Measurements from ENCODE around the gene TFPT. TPM values are rescaled to one million over a fixed set of nuclear protein-coding genes. Genes with fewer than 3 reads are reported as not detected.

The TFPT gene
- total RNA-seq, 3 donors from 2014 or later (not counting 1 experiment from before 2014, with no cell fraction given): 14.1 to 14.4 (median 14.2) TPM

- Mint-ChIP-seq H3K36me3 (peaks cover 7% of the 10 kb centered on the region), H3K9me3 (no peaks in the 10 kb centered on the region), H3K4me3 (no peak overlapping the region), H3K27me3 (ENCODE audit: low read depth in 2 of 2) (no peaks in the 10 kb centered on the region), H3K4me1 (peaks cover 5 to 20% of the 10 kb centered on the region in 2 donors), H3K27ac (no peak overlapping the region)
- ATAC-seq (no peak), DNase-seq (no peak)
- Histone ChIP-seq H3K9me3 (ENCODE audit: control insufficient read depth, insufficient read depth, low read length) (no peaks in the 10 kb centered on the region), H3K27me3 (ENCODE audit: control insufficient read depth, insufficient read depth, low read length) (no peaks in the 10 kb centered on the region), H3K36me3 (ENCODE audit: control insufficient read depth, insufficient read depth, low read length) (peaks cover 87% of the 10 kb centered on the region), H3K4me3 (ENCODE audit: low read length) (no peak overlapping the region), H3K4me1 (ENCODE audit: control insufficient read depth, insufficient read depth, low read length) (peaks cover 4% of the 10 kb centered on the region), H3K27ac (ENCODE audit: low read length) (no peak overlapping the region)
- 94% methylated on average over 12 of the region's 12 CpGs for WGBS (ENCODE audit: insufficient coverage)
- no peak for TF ChIP-seq CTCF (IDR thresholded peaks at IDR 0.05)
- intact Hi-C loops (cut with micrococcal nuclease): no loop called here
Measured at GRCh38 chr19:54152267-54152666, 36.8 kb upstream of the TFPT start.

GRCh38 chr19:54151362-54152035, 36.0 kb upstream of the TFPT start:
- Histone ChIP-seq H3K36me3 (ENCODE audit: control insufficient read depth, insufficient read depth, low read length) (peaks cover 87% of the 10 kb centered on the region), H3K9me3 (ENCODE audit: control insufficient read depth, insufficient read depth, low read length) (no peaks in the 10 kb centered on the region), H3K27me3 (ENCODE audit: control insufficient read depth, insufficient read depth, low read length) (no peaks in the 10 kb centered on the region), H3K4me1 (ENCODE audit: control insufficient read depth, insufficient read depth, low read length) (peaks cover 4% of the 10 kb centered on the region), H3K27ac (ENCODE audit: low read length) (no peak overlapping the region), H3K4me3 (ENCODE audit: low read length) (no peak overlapping the region)
- no peak overlapping the region for H3K27ac Mint-ChIP-seq
- H3K9me3 Mint-ChIP-seq: no peaks in the 10 kb centered on the region
- intact Hi-C loops (cut with micrococcal nuclease): no loop called here
- H3K4me3 Mint-ChIP-seq: no peak overlapping the region
- WGBS (ENCODE audit: insufficient coverage): 96% methylated on average over 23 of the region's 23 CpGs
- ATAC-seq: no peak
- TF ChIP-seq CTCF (IDR thresholded peaks at IDR 0.05): no peak
- H3K36me3 Mint-ChIP-seq: peaks cover 7% of the 10 kb centered on the region
- no peaks in the 10 kb centered on the region for H3K27me3 Mint-ChIP-seq (ENCODE audit: low read depth in 2 of 2)
- no peak for DNase-seq
- peaks cover 0 to 14% of the 10 kb centered on the region in 2 donors for H3K4me1 Mint-ChIP-seq

- WGBS (ENCODE audit: insufficient coverage): 86% methylated on average over 12 of the region's 12 CpGs
- Histone ChIP-seq H3K36me3 (ENCODE audit: control insufficient read depth, insufficient read depth, low read length) (peaks cover 87% of the 10 kb centered on the region), H3K27me3 (ENCODE audit: control insufficient read depth, insufficient read depth, low read length) (no peaks in the 10 kb centered on the region), H3K4me3 (ENCODE audit: low read length) (no peak overlapping the region), H3K27ac (ENCODE audit: low read length) (no peak overlapping the region), H3K9me3 (ENCODE audit: control insufficient read depth, insufficient read depth, low read length) (no peaks in the 10 kb centered on the region), H3K4me1 (ENCODE audit: control insufficient read depth, insufficient read depth, low read length) (no peaks in the 10 kb centered on the region)
- TF ChIP-seq CTCF (IDR thresholded peaks at IDR 0.05): no peak
- Mint-ChIP-seq H3K4me3 (no peak overlapping the region), H3K36me3 (peaks cover 7% of the 10 kb centered on the region), H3K27ac (no peak overlapping the region), H3K9me3 (no peaks in the 10 kb centered on the region), H3K27me3 (ENCODE audit: low read depth in 2 of 2) (no peaks in the 10 kb centered on the region), H3K4me1 (peaks cover 5 to 24% of the 10 kb centered on the region in 2 donors)
- intact Hi-C loops (cut with micrococcal nuclease): no loop called here
- ATAC-seq (no peak), DNase-seq (no peak)
Measured at GRCh38 chr19:54149021-54149812, 33.8 kb upstream of the TFPT start.
